Measurements from ENCODE around the gene CHRNE. TPM values are rescaled to one million over a fixed set of nuclear protein-coding genes. Genes with fewer than 3 reads are reported as not detected.

The CHRNE gene
- total and polyA plus RNA-seq, 2 donors (not counting 1 experiment from before 2014, with no cell fraction given), result 0.19 to 0.66 TPM

DNA sequence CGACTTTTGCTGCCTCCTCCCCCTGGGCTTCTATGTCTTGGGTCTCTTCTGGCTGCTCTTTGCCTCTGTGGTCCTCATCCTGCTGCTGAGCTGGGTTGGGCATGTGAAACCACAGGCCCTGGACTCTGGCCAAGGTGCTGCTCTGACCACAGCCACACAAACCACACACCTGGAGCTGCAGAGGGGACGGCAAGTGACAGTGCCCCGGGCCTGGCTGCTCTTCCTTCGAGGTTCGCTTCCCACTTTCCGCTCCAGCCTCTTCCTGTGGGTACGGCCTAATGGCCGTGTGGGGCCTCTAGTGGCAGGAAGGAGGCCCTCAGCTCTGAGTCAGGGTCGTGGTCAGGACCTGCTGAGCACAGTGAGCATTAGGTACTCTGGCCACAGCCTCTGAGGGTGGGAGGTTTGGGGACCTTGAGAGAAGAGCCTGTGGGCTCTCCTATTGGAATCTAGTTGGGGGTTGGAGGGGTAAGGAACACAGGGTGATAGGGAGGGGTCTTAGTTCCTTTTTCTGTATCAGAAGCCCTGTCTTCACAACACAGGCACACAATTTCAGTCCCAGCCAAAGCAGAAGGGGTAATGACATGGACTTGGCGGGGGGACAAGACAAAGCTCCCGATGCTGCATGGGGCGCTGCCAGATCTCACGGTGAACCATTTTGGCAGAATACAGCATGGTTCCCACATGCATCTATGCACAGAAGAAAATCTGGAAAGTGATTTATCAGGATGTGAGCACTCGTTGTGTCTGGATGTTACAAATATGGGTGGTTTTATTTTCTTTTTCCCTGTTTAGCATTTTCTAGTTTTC is 31.5 kb upstream of the CHRNE start:
- Histone ChIP-seq H3K79me2 (ENCODE audit: control insufficient read depth, insufficient read depth, low read length) (peaks cover 15% of the 10 kb centered on the region), H3K9me3 (ENCODE audit: control insufficient read depth, insufficient read depth, low read depth, low read length) (no peaks in the 10 kb centered on the region), H3K27me3 (ENCODE audit: control insufficient read depth, insufficient read depth, low read length) (no peaks in the 10 kb centered on the region), H4K20me1 (ENCODE audit: control insufficient read depth, extremely low read depth, insufficient read depth, low read length) (no peaks in the 10 kb centered on the region), H3K4me2 (ENCODE audit: extremely low read depth, insufficient read depth, low read length) (peak overlapping the region; percentile 35), H3K36me3 (ENCODE audit: control insufficient read depth, insufficient read depth, low read length) (peaks cover 13% of the 10 kb centered on the region), H3K27ac (ENCODE audit: insufficient read depth, low read length) (no peak overlapping the region), H3K4me3 (replicated peaks in 1 of 4; ENCODE audit: control extremely low read depth in 1 of 4, insufficient read depth in 1 of 4, low read depth in 3 of 4, low read length in 4 of 4) (peak overlapping the region in 1 of 4 experiments; percentile 6), H2AFZ (ENCODE audit: low read length) (peak overlapping the region; percentile 35), H3K9ac (ENCODE audit: insufficient read depth, low read length) (no peak overlapping the region), H3K4me1 (ENCODE audit: control insufficient read depth, extremely low read depth, insufficient read depth, low read length) (peaks cover 10% of the 10 kb centered on the region)
- peak; percentile 39 to 58 for DNase-seq (ENCODE audit: low read depth in 2 of 2)
- no peak for TF ChIP-seq EZH2 (IDR thresholded peaks at IDR 0.05; ENCODE audit: low read length, missing control alignments)
- TF ChIP-seq, protein P1, sequence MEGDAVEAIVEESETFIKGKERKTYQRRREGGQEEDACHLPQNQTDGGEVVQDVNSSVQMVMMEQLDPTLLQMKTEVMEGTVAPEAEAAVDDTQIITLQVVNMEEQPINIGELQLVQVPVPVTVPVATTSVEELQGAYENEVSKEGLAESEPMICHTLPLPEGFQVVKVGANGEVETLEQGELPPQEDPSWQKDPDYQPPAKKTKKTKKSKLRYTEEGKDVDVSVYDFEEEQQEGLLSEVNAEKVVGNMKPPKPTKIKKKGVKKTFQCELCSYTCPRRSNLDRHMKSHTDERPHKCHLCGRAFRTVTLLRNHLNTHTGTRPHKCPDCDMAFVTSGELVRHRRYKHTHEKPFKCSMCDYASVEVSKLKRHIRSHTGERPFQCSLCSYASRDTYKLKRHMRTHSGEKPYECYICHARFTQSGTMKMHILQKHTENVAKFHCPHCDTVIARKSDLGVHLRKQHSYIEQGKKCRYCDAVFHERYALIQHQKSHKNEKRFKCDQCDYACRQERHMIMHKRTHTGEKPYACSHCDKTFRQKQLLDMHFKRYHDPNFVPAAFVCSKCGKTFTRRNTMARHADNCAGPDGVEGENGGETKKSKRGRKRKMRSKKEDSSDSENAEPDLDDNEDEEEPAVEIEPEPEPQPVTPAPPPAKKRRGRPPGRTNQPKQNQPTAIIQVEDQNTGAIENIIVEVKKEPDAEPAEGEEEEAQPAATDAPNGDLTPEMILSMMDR (conservative IDR thresholded peaks at IDR 0.05 in 1 of 2, IDR thresholded peaks at IDR 0.05 in 1 of 2; ENCODE audit: low read depth in 1 of 2, low read length in 2 of 2), result peak; percentile 24 to 48

DNA sequence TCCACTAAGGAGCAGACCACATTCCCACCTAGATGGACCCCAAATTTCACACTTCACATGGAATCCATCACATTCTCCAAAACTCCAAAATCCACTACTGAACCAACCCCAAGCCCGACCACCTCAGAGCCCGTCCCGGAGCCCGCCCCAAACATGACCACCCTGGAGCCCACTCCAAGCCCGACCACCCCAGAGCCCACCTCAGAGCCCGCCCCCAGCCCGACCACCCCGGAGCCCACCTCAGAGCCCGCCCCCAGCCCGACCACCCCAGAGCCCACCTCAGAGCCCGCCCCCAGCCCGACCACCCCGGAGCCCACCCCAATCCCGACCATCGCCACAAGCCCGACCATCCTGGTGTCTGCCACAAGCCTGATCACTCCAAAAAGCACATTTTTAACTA is 30.7 kb upstream of the CHRNE start:
- H3K79me2 ChIP-seq (ENCODE audit: control insufficient read depth, insufficient read depth, low read length), result peaks cover 8% of the 10 kb centered on the region
- no peaks in the 10 kb centered on the region for H4K20me1 ChIP-seq (ENCODE audit: control insufficient read depth, extremely low read depth, insufficient read depth, low read length)
- no peak overlapping the region for H2AFZ ChIP-seq (ENCODE audit: low read length)
- DNase-seq (ENCODE audit: low read depth in 2 of 2), result no peak
- no peaks in the 10 kb centered on the region for H3K9me3 ChIP-seq (ENCODE audit: control insufficient read depth, insufficient read depth, low read depth, low read length)
- no peak overlapping the region for H3K4me2 ChIP-seq (ENCODE audit: extremely low read depth, insufficient read depth, low read length)
- TF ChIP-seq, protein P1 (conservative IDR thresholded peaks at IDR 0.05 in 1 of 2, IDR thresholded peaks at IDR 0.05 in 1 of 2; ENCODE audit: low read depth in 1 of 2, low read length in 2 of 2), result no peak
- TF ChIP-seq EZH2 (IDR thresholded peaks at IDR 0.05; ENCODE audit: low read length, missing control alignments), result no peak
- no peaks in the 10 kb centered on the region for H3K27me3 ChIP-seq (ENCODE audit: control insufficient read depth, insufficient read depth, low read length)
- peaks cover 13% of the 10 kb centered on the region for H3K36me3 ChIP-seq (ENCODE audit: control insufficient read depth, insufficient read depth, low read length)
- H3K4me1 ChIP-seq (ENCODE audit: control insufficient read depth, extremely low read depth, insufficient read depth, low read length), result peaks cover 4% of the 10 kb centered on the region
- no peak overlapping the region for H3K4me3 ChIP-seq (replicated peaks in 1 of 4; ENCODE audit: control extremely low read depth in 1 of 4, insufficient read depth in 1 of 4, low read depth in 3 of 4, low read length in 4 of 4)
- no peak overlapping the region for H3K9ac ChIP-seq (ENCODE audit: insufficient read depth, low read length)
- no peak overlapping the region for H3K27ac ChIP-seq (ENCODE audit: insufficient read depth, low read length)

DNA sequence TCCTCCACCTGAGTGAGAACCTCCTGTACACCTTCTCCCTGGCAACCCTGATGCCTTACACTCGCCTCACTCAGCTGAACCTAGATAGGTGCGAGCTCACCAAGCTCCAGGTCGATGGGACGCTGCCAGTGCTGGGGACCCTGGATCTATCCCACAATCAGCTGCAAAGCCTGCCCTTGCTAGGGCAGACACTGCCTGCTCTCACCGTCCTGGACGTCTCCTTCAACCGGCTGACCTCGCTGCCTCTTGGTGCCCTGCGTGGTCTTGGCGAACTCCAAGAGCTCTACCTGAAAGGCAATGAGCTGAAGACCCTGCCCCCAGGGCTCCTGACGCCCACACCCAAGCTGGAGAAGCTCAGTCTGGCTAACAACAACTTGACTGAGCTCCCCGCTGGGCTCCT is 29.9 kb upstream of the CHRNE start:
- no peak for DNase-seq (ENCODE audit: low read depth in 2 of 2)
- Histone ChIP-seq H3K4me2 (ENCODE audit: extremely low read depth, insufficient read depth, low read length) (no peak overlapping the region), H3K4me3 (replicated peaks in 1 of 4; ENCODE audit: control extremely low read depth in 1 of 4, insufficient read depth in 1 of 4, low read depth in 3 of 4, low read length in 4 of 4) (no peak overlapping the region), H3K27me3 (ENCODE audit: control insufficient read depth, insufficient read depth, low read length) (no peaks in the 10 kb centered on the region), H4K20me1 (ENCODE audit: control insufficient read depth, extremely low read depth, insufficient read depth, low read length) (no peaks in the 10 kb centered on the region), H3K27ac (ENCODE audit: insufficient read depth, low read length) (no peak overlapping the region), H3K4me1 (ENCODE audit: control insufficient read depth, extremely low read depth, insufficient read depth, low read length) (peaks cover 3% of the 10 kb centered on the region), H2AFZ (ENCODE audit: low read length) (no peak overlapping the region), H3K9me3 (ENCODE audit: control insufficient read depth, insufficient read depth, low read depth, low read length) (no peaks in the 10 kb centered on the region), H3K79me2 (ENCODE audit: control insufficient read depth, insufficient read depth, low read length) (no peaks in the 10 kb centered on the region), H3K9ac (ENCODE audit: insufficient read depth, low read length) (no peak overlapping the region), H3K36me3 (ENCODE audit: control insufficient read depth, insufficient read depth, low read length) (peaks cover 11% of the 10 kb centered on the region)
- TF ChIP-seq, protein P1 (conservative IDR thresholded peaks at IDR 0.05 in 1 of 2, IDR thresholded peaks at IDR 0.05 in 1 of 2; ENCODE audit: low read depth in 1 of 2, low read length in 2 of 2), result no peak
- no peak for TF ChIP-seq EZH2 (IDR thresholded peaks at IDR 0.05; ENCODE audit: low read length, missing control alignments)

Measured in fibroblast of lung (primary cell).